Gastrocnemius medialis (tissue), 4 donors: ENCODE results near the gene CENPB. TPM values are rescaled to one million over a fixed set of nuclear protein-coding genes. Genes with fewer than 3 reads are reported as not detected.

Source experiments
- ATAC-seq, 2 donors: fragments of 150-250 bp; one replicate each; pipeline ENCODE4 v1.9.1; 2016
- DNase-seq, 2 donors: peaks; one replicate each; pipeline ENCODE4 v3.0.0-alpha.2; 2019
- H3K27ac ChIP-seq, 4 donors: fragments of 200-600 bp; sonication (generic); 1 replicate in 1 of 4; 2 replicates in 3 of 4; pipeline ENCODE4 v1.5.1; 2016 to 2018; ENCODE audit warnings: mild to moderate bottlenecking in 2 of 4, moderate library complexity in 1 of 4
- H3K27me3 ChIP-seq, 3 donors: fragments of 200-600 bp; sonication (generic) in 2 of 3; 1 replicate in 1 of 3; 2 replicates in 2 of 3; pipeline versions ENCODE4 v1.5.1 to v1.6.0; 2016 to 2019; ENCODE audit warnings: mild to moderate bottlenecking in 1 of 3, moderate library complexity in 1 of 3
- H3K36me3 ChIP-seq, 2 donors: fragments of 200-600 bp; sonication (generic) in 1 of 2; one replicate each; pipeline ENCODE4 v1.5.1; 2017 to 2018
- H3K4me1 ChIP-seq, 2 donors: fragments of 200-600 bp; sonication (generic) in 1 of 2; one replicate each; pipeline ENCODE4 v1.5.1; 2016 to 2017; ENCODE audit warnings: mild to moderate bottlenecking in 2 of 2
- H3K4me3 ChIP-seq, 4 donors: fragments of 200-600 bp; sonication (generic) in 3 of 4; 1 replicate in 1 of 4; 2 replicates in 3 of 4; pipeline ENCODE4 v1.5.1; 2016 to 2019; ENCODE audit warnings: mild to moderate bottlenecking in 2 of 4
- H3K9me3 ChIP-seq, 3 donors: fragments of 200-600 bp; sonication (generic) in 2 of 3; 1 replicate in 1 of 3; 2 replicates in 2 of 3; pipeline ENCODE4 v1.5.1; 2016 to 2019
- CTCF ChIP-seq, 5 experiments: fragments of 450-650 bp in 3 of 5; fragments of 200-600 bp in 2 of 5; sonication (generic) in 2 of 5; IDR thresholded peaks in 4 of 5; conservative IDR thresholded peaks in 1 of 5; 1 replicate in 4 of 5; 2 replicates in 1 of 5; pipeline ENCODE4 v1.5.1; 2016 to 2019; ENCODE audit warnings: antibody characterized with exemption in 5 of 5, mild to moderate bottlenecking in 3 of 5, moderate library complexity in 3 of 5
- POLR2A ChIP-seq, 2 donors: fragments of 450-650 bp; IDR thresholded peaks; one replicate each; pipeline ENCODE4 v1.6.1; 2017; ENCODE audit warnings: antibody characterized with exemption in 2 of 2, mild to moderate bottlenecking in 2 of 2, moderate library complexity in 2 of 2
- in situ Hi-C, 4 donors: fragments of 200-750 bp; cut with MboI; loops; one replicate each; pipeline versions ENCODE4 v1.15.0 to v1.8.0; 2017; ENCODE audit warnings: low sequenced_read_pairs in 4 of 4
- intact Hi-C: fragments of 100-400 bp; cut with DNase I; formaldehyde crosslinking; loops from one replicate; pipeline ENCODE4 v1.15.1; 2023; ENCODE audit warnings: low total_unique reads
- total RNA-seq, 4 donors: library from RNA; depleted of rRNA; stranded (reverse); fragments of >200 nt; gene quantifications; one replicate each; pipeline versions ENCODE4 v1.1.0 to v1.2.3, GENCODE V29; 2016

Gene CENPB
- total RNA-seq, 4 donors from 2014 or later, result 67.5 to 186 (median 143) TPM

DNA sequence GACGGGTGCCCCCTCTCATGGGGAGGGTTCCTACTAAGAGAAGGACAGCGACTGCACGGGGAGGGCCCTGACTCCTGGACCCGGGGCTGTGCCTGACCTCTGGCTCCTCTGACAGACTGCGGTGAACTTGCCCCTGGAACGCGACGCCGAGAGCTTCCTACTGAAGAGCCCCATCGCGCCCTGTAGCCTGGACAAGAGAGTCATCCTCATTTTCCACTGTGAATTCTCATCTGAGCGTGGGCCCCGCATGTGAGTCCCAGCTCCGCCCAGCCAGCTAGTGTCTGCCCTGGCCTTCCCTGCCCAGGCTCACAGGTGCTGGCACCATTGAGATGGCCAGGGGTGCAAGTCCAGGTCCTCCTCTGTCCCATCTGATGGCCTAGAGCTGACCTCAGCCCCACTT lies 16.7 kb upstream of the CENPB start:
- intact Hi-C loops, result no loop called here
- no peak overlapping the region for H3K27ac ChIP-seq
- DNase-seq (no peak), ATAC-seq (no peak)
- peaks cover 18 to 28% of the 10 kb centered on the region in 2 donors for H3K4me1 ChIP-seq
- H3K9me3 ChIP-seq, result no peaks in the 10 kb centered on the region
- no peaks in the 10 kb centered on the region for H3K36me3 ChIP-seq
- in situ Hi-C loops, result no loop called here
- no peak for TF ChIP-seq POLR2A (IDR thresholded peaks at IDR 0.05)
- TF ChIP-seq CTCF (IDR thresholded peaks at IDR 0.05 in 4 of 5, conservative IDR thresholded peaks at IDR 0.05 in 1 of 5), result no peak
- H3K27me3 ChIP-seq, result no peaks in the 10 kb centered on the region
- no peak overlapping the region for H3K4me3 ChIP-seq

DNA sequence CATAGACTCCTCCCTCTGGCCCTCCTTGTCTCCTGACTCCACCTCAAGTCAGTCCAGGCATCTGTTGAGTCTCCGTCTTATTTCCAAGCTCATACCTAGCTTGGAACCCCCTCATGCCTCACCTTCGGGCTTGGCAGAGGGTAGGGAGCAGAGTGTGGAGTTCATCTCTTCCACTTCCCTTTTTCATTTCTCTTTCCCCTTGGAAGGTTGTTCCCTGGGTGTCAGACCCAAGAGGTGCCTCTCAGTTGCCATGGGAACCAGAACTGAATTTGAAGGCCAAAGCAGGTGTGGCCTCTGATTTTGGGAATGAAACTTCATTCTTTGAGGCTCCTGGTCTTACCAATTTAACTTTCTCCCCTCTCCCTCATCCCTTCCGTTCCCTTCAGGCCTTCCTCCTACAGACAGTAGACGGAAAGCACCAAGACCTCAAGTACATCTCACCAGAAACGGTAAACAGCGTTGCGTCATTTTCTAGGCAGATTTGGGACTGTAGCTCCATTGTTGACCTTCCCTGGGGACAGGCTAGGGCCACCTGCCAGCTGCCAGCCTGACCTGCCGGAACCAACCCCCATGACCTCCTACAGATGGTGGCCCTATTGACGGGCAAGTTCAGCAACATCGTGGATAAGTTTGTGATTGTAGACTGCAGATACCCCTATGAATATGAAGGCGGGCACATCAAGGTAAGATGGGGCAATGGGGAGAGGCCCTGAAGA lies 16.1 kb upstream of the CENPB start:
- intact Hi-C loops, result no loop called here
- no peak for TF ChIP-seq CTCF (IDR thresholded peaks at IDR 0.05 in 4 of 5, conservative IDR thresholded peaks at IDR 0.05 in 1 of 5)
- no peak for TF ChIP-seq POLR2A (IDR thresholded peaks at IDR 0.05)
- DNase-seq (no peak), ATAC-seq (no peak)
- Histone ChIP-seq H3K4me1 (peaks cover 12 to 22% of the 10 kb centered on the region in 2 donors), H3K27me3 (no peaks in the 10 kb centered on the region), H3K9me3 (no peaks in the 10 kb centered on the region), H3K27ac (no peak overlapping the region), H3K36me3 (no peaks in the 10 kb centered on the region), H3K4me3 (no peak overlapping the region)
- in situ Hi-C loops, result no loop called here

DNA sequence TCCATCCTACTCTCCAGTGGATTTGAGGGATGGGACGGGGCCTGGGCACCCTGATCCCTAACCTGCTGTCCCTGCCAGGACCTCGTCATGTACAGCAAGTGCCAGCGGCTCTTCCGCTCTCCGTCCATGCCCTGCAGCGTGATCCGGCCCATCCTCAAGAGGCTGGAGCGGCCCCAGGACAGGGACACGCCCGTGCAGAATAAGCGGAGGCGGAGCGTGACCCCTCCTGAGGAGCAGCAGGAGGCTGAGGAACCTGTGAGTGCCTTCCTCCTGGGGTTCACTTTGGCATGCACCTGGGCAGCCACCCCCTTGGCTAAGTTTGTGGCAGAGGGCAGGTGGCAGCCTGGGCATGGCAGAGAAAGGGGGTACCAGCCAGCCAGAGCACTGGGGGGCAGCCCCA lies 15.3 kb upstream of the CENPB start:
- Histone ChIP-seq H3K27ac (no peak overlapping the region), H3K4me3 (no peak overlapping the region), H3K4me1 (peaks cover 9 to 14% of the 10 kb centered on the region in 2 donors), H3K27me3 (no peaks in the 10 kb centered on the region), H3K36me3 (no peaks in the 10 kb centered on the region), H3K9me3 (no peaks in the 10 kb centered on the region)
- intact Hi-C loops (no loop called here), in situ Hi-C loops (no loop called here)
- DNase-seq (no peak), ATAC-seq (no peak)
- TF ChIP-seq POLR2A (IDR thresholded peaks at IDR 0.05), result no peak
- TF ChIP-seq CTCF (IDR thresholded peaks at IDR 0.05 in 4 of 5, conservative IDR thresholded peaks at IDR 0.05 in 1 of 5), result no peak

- ATAC-seq, result no peak
- TF ChIP-seq POLR2A (IDR thresholded peaks at IDR 0.05) (no peak), CTCF (IDR thresholded peaks at IDR 0.05 in 4 of 5, conservative IDR thresholded peaks at IDR 0.05 in 1 of 5) (no peak)
- in situ Hi-C loops, result no loop called here
- DNase-seq, result no peak
- Histone ChIP-seq H3K4me1 (peaks cover 9 to 12% of the 10 kb centered on the region in 2 donors), H3K9me3 (no peaks in the 10 kb centered on the region), H3K27ac (no peak overlapping the region), H3K36me3 (no peaks in the 10 kb centered on the region), H3K27me3 (no peaks in the 10 kb centered on the region), H3K4me3 (no peak overlapping the region)
- intact Hi-C loops, result no loop called here
Observed at GRCh38 chr20:3801299-3801698, 14.8 kb upstream of the CENPB start.

DNA sequence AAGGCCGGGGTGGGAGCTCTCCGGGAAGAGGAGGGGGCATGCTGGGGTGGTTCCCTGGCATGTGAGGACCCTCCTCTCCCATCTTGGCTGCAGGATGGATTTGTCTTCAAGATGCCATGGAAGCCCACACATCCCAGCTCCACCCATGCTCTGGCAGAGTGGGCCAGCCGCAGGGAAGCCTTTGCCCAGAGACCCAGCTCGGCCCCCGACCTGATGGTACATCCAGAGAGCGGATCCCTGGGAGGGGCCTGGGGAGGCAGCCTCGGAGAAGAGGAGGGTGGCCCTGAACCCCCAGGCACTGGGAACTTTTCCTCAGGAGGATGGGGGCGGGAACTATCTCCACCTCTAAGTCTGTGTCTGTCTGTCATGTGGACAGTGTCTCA lies 14.3 kb upstream of the CENPB start:
- intact Hi-C loops, result no loop called here
- in situ Hi-C loops, result no loop called here
- no peaks in the 10 kb centered on the region for H3K27me3 ChIP-seq
- no peaks in the 10 kb centered on the region for H3K9me3 ChIP-seq
- TF ChIP-seq CTCF (IDR thresholded peaks at IDR 0.05 in 4 of 5, conservative IDR thresholded peaks at IDR 0.05 in 1 of 5) (no peak), POLR2A (IDR thresholded peaks at IDR 0.05) (no peak)
- ATAC-seq (no peak), DNase-seq (no peak)
- peaks cover 5 to 8% of the 10 kb centered on the region in 2 donors for H3K4me1 ChIP-seq
- H3K36me3 ChIP-seq, result no peaks in the 10 kb centered on the region
- H3K4me3 ChIP-seq, result no peak overlapping the region
- no peak overlapping the region for H3K27ac ChIP-seq
